ENCODE results near the gene SMARCA2. TPM values are rescaled to one million over a fixed set of nuclear protein-coding genes. Genes with fewer than 3 reads are reported as not detected.
A peak's percentile ranks its signal among the peaks of the same experiment; 100 is the strongest.

Gene SMARCA2
- total and polyA plus RNA-seq, 9 of the 15 experiments (the other 6 are each of a cell fraction or from before 2014, with no cell fraction given) = 8.0 to 34.8 (median 25.5) TPM

DNA sequence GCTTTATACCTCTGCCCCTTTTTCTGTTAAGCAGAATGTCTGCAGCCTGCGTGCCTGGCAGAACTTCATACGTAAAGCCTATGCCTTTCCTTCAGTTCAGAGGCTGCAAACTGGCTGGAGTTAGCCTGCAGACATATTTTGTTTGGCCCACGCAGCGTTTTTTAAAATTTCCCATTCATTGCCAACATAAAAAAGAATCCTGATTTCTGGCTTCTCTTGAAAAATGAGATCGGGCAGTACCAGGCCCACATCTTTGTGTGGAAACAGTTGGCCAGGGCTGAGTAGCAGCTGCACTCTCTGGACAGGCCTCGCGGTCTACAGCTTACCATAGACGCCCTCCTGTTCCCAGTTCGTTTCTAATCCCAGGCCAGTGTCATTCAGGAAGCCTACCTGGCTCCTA, 104.4 kb downstream of the SMARCA2 start (continued):
- TF ChIP-seq, protein P1, sequence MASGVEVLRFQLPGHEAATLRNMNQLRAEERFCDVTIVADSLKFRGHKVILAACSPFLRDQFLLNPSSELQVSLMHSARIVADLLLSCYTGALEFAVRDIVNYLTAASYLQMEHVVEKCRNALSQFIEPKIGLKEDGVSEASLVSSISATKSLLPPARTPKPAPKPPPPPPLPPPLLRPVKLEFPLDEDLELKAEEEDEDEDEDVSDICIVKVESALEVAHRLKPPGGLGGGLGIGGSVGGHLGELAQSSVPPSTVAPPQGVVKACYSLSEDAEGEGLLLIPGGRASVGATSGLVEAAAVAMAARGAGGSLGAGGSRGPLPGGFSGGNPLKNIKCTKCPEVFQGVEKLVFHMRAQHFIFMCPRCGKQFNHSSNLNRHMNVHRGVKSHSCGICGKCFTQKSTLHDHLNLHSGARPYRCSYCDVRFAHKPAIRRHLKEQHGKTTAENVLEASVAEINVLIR (CRISPR knock-in tag; IDR thresholded peaks at IDR 0.05) = no peak
- TF ChIP-seq PPARD (CRISPR knock-in tag; IDR thresholded peaks at IDR 0.05) (no peak), ETV5 (CRISPR knock-in tag; IDR thresholded peaks at IDR 0.05; ENCODE audit: low read depth) (no peak), CHD2 (IDR thresholded peaks at IDR 0.05; ENCODE audit: low read depth, low read length) (no peak), ZNF324 (CRISPR knock-in tag; IDR thresholded peaks at IDR 0.05) (no peak), POLR2AphosphoS2 (IDR thresholded peaks at IDR 0.05; ENCODE audit: low read length) (no peak), ZNF589 (CRISPR knock-in tag; IDR thresholded peaks at IDR 0.05; ENCODE audit: low read depth) (no peak)

DNA sequence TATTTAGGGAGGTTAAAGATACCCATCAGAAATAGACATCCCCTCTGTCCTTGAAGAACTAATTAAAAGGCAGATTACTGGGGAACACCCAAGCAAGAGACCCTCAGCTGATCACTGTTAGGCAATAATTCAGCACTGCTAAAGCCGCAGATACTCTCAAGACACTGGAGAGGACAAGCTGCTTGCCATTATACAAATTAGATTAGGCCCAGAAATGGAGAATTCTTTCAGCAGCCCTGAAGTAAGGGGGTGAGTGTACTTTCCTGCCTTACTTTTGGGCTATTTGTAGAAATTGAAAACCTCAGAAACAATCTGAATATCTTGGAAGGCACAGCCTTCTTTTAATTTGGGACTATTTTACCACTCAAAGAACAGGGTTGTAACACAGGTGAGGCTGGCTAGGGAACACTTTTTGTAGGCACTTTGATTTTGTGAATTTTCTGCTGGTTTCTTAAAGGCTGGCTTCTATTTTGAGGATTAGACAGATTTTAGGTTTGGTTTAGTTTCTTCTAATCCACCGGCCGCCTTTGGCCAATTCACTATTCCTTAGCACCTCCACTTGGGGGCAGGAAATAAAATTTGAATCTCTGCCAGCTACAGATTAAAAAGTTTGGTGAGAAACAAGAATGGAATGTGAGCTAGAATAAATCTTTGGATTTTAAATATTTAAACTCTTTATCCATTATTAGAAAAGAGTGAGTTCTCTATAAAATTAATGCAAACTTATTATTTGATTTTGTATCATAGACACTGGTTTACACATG, 106.0 kb downstream of the SMARCA2 start:
- H3K36me3 ChIP-seq (ENCODE audit: control insufficient read depth, insufficient read depth, low read length) = peaks cover 38% of the 10 kb centered on the region; the same call in 2 of the 3 replicates
- H3K4me2 ChIP-seq (ENCODE audit: insufficient read depth, low read length) = no peak overlapping the region
- ATAC-seq (no peak), DNase-seq (ENCODE audit: extremely low read depth in 1 of 4, low spot score in 3 of 4) (peak in 2 of 4 experiments; percentile 6 to 7), FAIRE-seq (no peak)
- 100% methylated on average over 3 of the region's 3 CpGs for WGBS (ENCODE audit: insufficient coverage, low coverage, missing lambda C conversion rate)
- no peak overlapping the region for H3K4me3 ChIP-seq
- no peak overlapping the region for H3K9ac ChIP-seq (ENCODE audit: insufficient read depth in 1 of 2, low read depth in 2 of 2, low read length in 2 of 2)
- H2AFZ ChIP-seq (ENCODE audit: low read depth, low read length) = no peak overlapping the region
- in situ Hi-C loops (cut with MboI) (loop anchor here (10.0 kb wide), 1 partner anchor 396 kb away; no protein-coding TSS in a partner anchor), intact Hi-C loops (cut with micrococcal nuclease) (no loop called here)
- H3K9me3 ChIP-seq (replicated peaks; ENCODE audit: control insufficient read depth, insufficient read depth, low read depth, low read length) = no peaks in the 10 kb centered on the region
- ChIA-PET POLR2A (interaction anchor here (1.6 kb wide), 1 partner anchor 8 kb away, joined by 5 read pairs; no protein-coding TSS in a partner anchor), CTCF (ENCODE audit: low intra/inter-chr PET ratio) (no interaction called here)
- BruUV-seq (replicated peaks) = no TSS peak
- no peaks in the 10 kb centered on the region for H3K9me1 ChIP-seq (ENCODE audit: control insufficient read depth, insufficient read depth, low read length)
- no peaks in the 10 kb centered on the region for H3K79me2 ChIP-seq (ENCODE audit: control insufficient read depth, insufficient read depth, low read length)
- H3K4me1 ChIP-seq (replicated peaks in 1 of 2; ENCODE audit: control insufficient read depth in 2 of 2, insufficient read depth in 2 of 2, low read length in 2 of 2) = no peaks in the 10 kb centered on the region
- H3K27ac ChIP-seq (ENCODE audit: extremely low read depth, low read depth, low read length) = no peak overlapping the region
- no peaks in the 10 kb centered on the region for H3K27me3 ChIP-seq (ENCODE audit: control insufficient read depth in 2 of 2, insufficient read depth in 2 of 2, low read length in 2 of 2)
- no peaks in the 10 kb centered on the region for H4K20me1 ChIP-seq (replicated peaks; ENCODE audit: control insufficient read depth, insufficient read depth, low read length)
- TF ChIP-seq BRD9 (IDR thresholded peaks at IDR 0.05; ENCODE audit: low read depth, partially characterized antibody) = no peak
- TF ChIP-seq RB1 (IDR thresholded peaks at IDR 0.05; ENCODE audit: low read depth) = no peak
- no peak for TF ChIP-seq ZNF347 (CRISPR knock-in tag; IDR thresholded peaks at IDR 0.05; ENCODE audit: low read depth)
- TF ChIP-seq ZNF436 (CRISPR knock-in tag; IDR thresholded peaks at IDR 0.05) = no peak
- no peak for TF ChIP-seq RERE (CRISPR knock-in tag; IDR thresholded peaks at IDR 0.05; ENCODE audit: borderline replicate concordance)

All from K562 (cell line).